Measurements from ENCODE around the gene CHST8. TPM values are rescaled to one million over a fixed set of nuclear protein-coding genes. Genes with fewer than 3 reads are reported as not detected.
"Not testable (repeated sequence)": the region's sequence is repeated elsewhere in the genome, so short reads cannot be mapped to it uniquely, and the experiment has no call there.

CHST8 gene
- total RNA-seq, 1 experiment from 2014 or later = 2.3 TPM

- H3K9me3 ChIP-seq (ENCODE audit: low read depth, low read length, poor library complexity, severe bottlenecking) = peaks cover 9% of the 10 kb centered on the region
- ChIA-PET CTCF (no interaction called here), POLR2A (ENCODE audit: low non-redundant PET) (no interaction called here)
- BruUV-seq (replicated peaks) = no TSS peak
- no peak overlapping the region for H3K27ac ChIP-seq (ENCODE audit: low read depth, low read length, poor library complexity, severe bottlenecking)
- H3K4me3 ChIP-seq (ENCODE audit: low read depth, low read length, poor library complexity, severe bottlenecking) = no peak overlapping the region
- no peaks in the 10 kb centered on the region for H3K36me3 ChIP-seq (ENCODE audit: insufficient read depth, low read length, poor library complexity, severe bottlenecking)
- H3K27me3 ChIP-seq (replicated peaks; ENCODE audit: insufficient read depth, low read depth, low read length, poor library complexity) = peaks cover 26% of the 10 kb centered on the region
- intact Hi-C loops (cut with micrococcal nuclease; ENCODE audit: unreplicated experiment) = no loop called here
- no peak for DNase-seq (ENCODE audit: low spot score)
- TF ChIP-seq CTCF (conservative IDR thresholded peaks at IDR 0.05; ENCODE audit: low read depth, low read length) = no peak
- H3K4me1 ChIP-seq (ENCODE audit: insufficient read depth, low read length, poor library complexity, severe bottlenecking) = no peaks in the 10 kb centered on the region
Observed at GRCh38 chr19:33613620-33614000, 8.1 kb upstream of the CHST8 start.

GRCh38 chr19:33616346-33616745 is 5.4 kb upstream of the CHST8 start:
- intact Hi-C loops (cut with micrococcal nuclease; ENCODE audit: unreplicated experiment) = no loop called here
- TF ChIP-seq EZH2 (IDR thresholded peaks at IDR 0.05; ENCODE audit: borderline replicate concordance, low read depth, low read length, poor library complexity, severe bottlenecking) (no peak), CTCF (conservative IDR thresholded peaks at IDR 0.05; ENCODE audit: low read depth, low read length) (no peak)
- CTCF ChIA-PET = no interaction called here
- H3K27me3 ChIP-seq (replicated peaks; ENCODE audit: insufficient read depth, low read depth, low read length, poor library complexity) = peaks cover 47% of the 10 kb centered on the region
- BruUV-seq (replicated peaks) = no TSS peak
- no peak overlapping the region for H3K4me3 ChIP-seq (ENCODE audit: low read depth, low read length, poor library complexity, severe bottlenecking)
- DNase-seq (ENCODE audit: low spot score) = no peak
- POLR2A ChIA-PET (ENCODE audit: low non-redundant PET) = no interaction called here
- H3K9me3 ChIP-seq (ENCODE audit: low read depth, low read length, poor library complexity, severe bottlenecking) = no peaks in the 10 kb centered on the region
- no peaks in the 10 kb centered on the region for H3K4me1 ChIP-seq (ENCODE audit: insufficient read depth, low read length, poor library complexity, severe bottlenecking)
- H3K27ac ChIP-seq (ENCODE audit: low read depth, low read length, poor library complexity, severe bottlenecking) = no peak overlapping the region
- no peaks in the 10 kb centered on the region for H3K36me3 ChIP-seq (ENCODE audit: insufficient read depth, low read length, poor library complexity, severe bottlenecking)

- ChIA-PET CTCF (no interaction called here), POLR2A (ENCODE audit: low non-redundant PET) (no interaction called here)
- intact Hi-C loops (cut with micrococcal nuclease; ENCODE audit: unreplicated experiment) = no loop called here
- no TSS peak for BruUV-seq (replicated peaks)
- Histone ChIP-seq H3K36me3 (ENCODE audit: insufficient read depth, low read length, poor library complexity, severe bottlenecking) (no peaks in the 10 kb centered on the region), H3K27ac (ENCODE audit: low read depth, low read length, poor library complexity, severe bottlenecking) (no peak overlapping the region), H3K27me3 (replicated peaks; ENCODE audit: insufficient read depth, low read depth, low read length, poor library complexity) (peaks cover 50% of the 10 kb centered on the region), H3K4me3 (ENCODE audit: low read depth, low read length, poor library complexity, severe bottlenecking) (no peak overlapping the region), H3K9me3 (ENCODE audit: low read depth, low read length, poor library complexity, severe bottlenecking) (no peaks in the 10 kb centered on the region), H3K4me1 (ENCODE audit: insufficient read depth, low read length, poor library complexity, severe bottlenecking) (no peaks in the 10 kb centered on the region)
- DNase-seq (ENCODE audit: low spot score) = no peak
- TF ChIP-seq EZH2 (IDR thresholded peaks at IDR 0.05; ENCODE audit: borderline replicate concordance, low read depth, low read length, poor library complexity, severe bottlenecking) = no peak
- no peak for TF ChIP-seq CTCF (conservative IDR thresholded peaks at IDR 0.05; ENCODE audit: low read depth, low read length)
Observed at GRCh38 chr19:33616857-33617256, 4.9 kb upstream of the CHST8 start.

- POLR2A ChIA-PET (ENCODE audit: low non-redundant PET) = interaction anchor here (0.7 kb wide), 1 partner anchor 373 kb away, joined by 7 read pairs; no protein-coding TSS in a partner anchor
- BruUV-seq (replicated peaks); H3K27ac ChIP-seq (ENCODE audit: low read depth, low read length, poor library complexity, severe bottlenecking); H3K4me3 ChIP-seq (ENCODE audit: low read depth, low read length, poor library complexity, severe bottlenecking); CTCF ChIA-PET; H3K9me3 ChIP-seq (ENCODE audit: low read depth, low read length, poor library complexity, severe bottlenecking); H3K36me3 ChIP-seq (ENCODE audit: insufficient read depth, low read length, poor library complexity, severe bottlenecking); intact Hi-C loops (cut with micrococcal nuclease; ENCODE audit: unreplicated experiment); DNase-seq (ENCODE audit: low spot score): not testable (repeated sequence)
- H3K4me1 ChIP-seq (ENCODE audit: insufficient read depth, low read length, poor library complexity, severe bottlenecking) = peaks cover 12% of the 10 kb centered on the region
- peaks cover 65% of the 10 kb centered on the region for H3K27me3 ChIP-seq (replicated peaks; ENCODE audit: insufficient read depth, low read depth, low read length, poor library complexity)
Observed at GRCh38 chr19:33618363-33618762, 3.4 kb upstream of the CHST8 start.

All from A673 (cell line).